Fibroblast of the aortic adventitia (primary cell): ENCODE results near the gene CUX1. TPM values are rescaled to one million over a fixed set of nuclear protein-coding genes. Genes with fewer than 3 reads are reported as not detected.

Experiments used
- DNase-seq: peaks from one replicate; pipeline ENCODE4 v3.0.0-alpha.2; 2010; ENCODE audit warnings: low read depth
- H3K4me3 ChIP-seq: 2 replicates; pipeline ENCODE4 v1.5.1; 2011; ENCODE audit warnings: low read depth, mild to moderate bottlenecking, control low read depth, low read length, moderate library complexity
- total RNA-seq: library from RNA; depleted of rRNA; stranded (reverse); fragments of >200 nt; gene quantifications from 2 replicates; pipeline ENCODE4 v1.2.3, GENCODE V29; 2012; ENCODE audit warnings: low replicate concordance
- TF ChIP-seq, protein P1 (sequence below): IDR thresholded peaks from 2 replicates; pipeline ENCODE4 v1.5.1; 2011; ENCODE audit warnings: mild to moderate bottlenecking, low read length, control low read depth, inconsistent platforms; ENCODE audit not compliant: insufficient read depth

CUX1 gene
- total RNA-seq, 1 donor, result 44.2 TPM

DNA sequence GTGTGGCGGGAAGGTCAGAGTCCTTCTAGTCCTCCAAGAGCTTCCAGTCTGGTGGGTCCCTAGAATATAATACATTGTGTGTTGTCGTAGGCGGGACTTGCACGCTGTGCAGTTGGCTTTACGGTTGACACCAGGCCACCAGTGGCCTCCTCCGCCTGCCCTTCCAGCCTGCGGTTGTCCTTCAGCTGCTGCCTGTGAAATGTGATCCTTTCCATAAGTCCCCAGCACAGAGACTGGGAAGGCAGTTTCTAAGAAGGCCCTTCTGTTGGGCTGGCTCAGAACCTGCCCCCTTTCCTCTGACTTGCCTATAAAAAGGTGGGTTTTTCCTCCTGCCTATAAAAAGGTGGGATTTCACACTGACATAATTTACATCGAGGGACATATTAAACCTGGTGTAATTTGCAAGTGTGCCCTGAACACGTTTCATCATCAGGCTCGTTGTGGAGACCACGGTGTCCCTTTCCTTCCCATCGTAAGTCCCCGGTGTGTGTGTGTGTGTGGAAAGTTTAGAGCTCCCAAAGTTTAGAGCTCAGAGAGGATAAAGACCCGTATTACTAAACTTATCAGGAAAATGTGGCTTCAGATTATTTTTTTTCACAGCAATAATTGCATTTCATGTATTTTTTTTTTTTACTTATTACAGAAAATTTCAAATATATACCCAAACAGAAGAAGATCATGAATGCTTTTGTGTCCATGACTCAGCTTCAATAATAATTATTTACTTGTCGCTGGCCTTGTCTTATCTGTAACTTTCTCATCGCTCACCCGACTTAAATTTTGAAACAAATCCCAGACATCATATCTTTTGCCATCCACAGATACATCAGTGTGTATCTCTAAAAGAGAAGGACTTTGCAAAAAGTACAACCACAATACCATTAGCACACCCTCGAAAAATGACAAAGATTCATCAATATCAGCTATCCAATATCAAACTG is 45.1 kb downstream of the CUX1 start:
- TF ChIP-seq, protein P1, sequence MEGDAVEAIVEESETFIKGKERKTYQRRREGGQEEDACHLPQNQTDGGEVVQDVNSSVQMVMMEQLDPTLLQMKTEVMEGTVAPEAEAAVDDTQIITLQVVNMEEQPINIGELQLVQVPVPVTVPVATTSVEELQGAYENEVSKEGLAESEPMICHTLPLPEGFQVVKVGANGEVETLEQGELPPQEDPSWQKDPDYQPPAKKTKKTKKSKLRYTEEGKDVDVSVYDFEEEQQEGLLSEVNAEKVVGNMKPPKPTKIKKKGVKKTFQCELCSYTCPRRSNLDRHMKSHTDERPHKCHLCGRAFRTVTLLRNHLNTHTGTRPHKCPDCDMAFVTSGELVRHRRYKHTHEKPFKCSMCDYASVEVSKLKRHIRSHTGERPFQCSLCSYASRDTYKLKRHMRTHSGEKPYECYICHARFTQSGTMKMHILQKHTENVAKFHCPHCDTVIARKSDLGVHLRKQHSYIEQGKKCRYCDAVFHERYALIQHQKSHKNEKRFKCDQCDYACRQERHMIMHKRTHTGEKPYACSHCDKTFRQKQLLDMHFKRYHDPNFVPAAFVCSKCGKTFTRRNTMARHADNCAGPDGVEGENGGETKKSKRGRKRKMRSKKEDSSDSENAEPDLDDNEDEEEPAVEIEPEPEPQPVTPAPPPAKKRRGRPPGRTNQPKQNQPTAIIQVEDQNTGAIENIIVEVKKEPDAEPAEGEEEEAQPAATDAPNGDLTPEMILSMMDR, result no peak
- DNase-seq, result no peak
- H3K4me3 ChIP-seq, result no peak overlapping the region

GRCh38 chr7:101863598-101863997 is 46.2 kb downstream of the CUX1 start:
- no peak for DNase-seq
- no peak overlapping the region for H3K4me3 ChIP-seq
- TF ChIP-seq, protein P1, result no peak

DNA sequence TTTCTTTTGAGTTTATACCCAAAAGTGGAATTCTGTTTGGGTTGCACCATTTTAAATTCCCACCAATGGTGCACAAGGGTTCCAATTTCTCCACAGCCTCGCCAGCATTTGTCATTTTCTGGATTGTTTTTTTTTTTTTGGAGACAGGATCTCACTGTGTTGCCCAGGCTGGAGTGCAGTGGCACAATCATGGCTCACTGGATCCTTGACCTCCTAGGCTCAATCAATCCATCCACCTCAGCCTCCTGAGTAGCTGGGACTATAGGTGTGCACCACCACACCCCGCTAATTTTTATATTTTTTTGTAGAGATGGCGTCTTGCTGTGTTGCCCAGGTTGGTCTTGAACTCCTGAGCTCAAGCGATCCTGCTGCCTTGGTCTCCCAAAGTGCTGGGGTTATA is 46.6 kb downstream of the CUX1 start:
- DNase-seq, result no peak
- TF ChIP-seq, protein P1, result no peak
- no peak overlapping the region for H3K4me3 ChIP-seq

GRCh38 chr7:101865031-101865430 is 47.6 kb downstream of the CUX1 start:
- TF ChIP-seq, protein P1, result no peak
- DNase-seq, result no peak
- H3K4me3 ChIP-seq, result no peak overlapping the region

DNA sequence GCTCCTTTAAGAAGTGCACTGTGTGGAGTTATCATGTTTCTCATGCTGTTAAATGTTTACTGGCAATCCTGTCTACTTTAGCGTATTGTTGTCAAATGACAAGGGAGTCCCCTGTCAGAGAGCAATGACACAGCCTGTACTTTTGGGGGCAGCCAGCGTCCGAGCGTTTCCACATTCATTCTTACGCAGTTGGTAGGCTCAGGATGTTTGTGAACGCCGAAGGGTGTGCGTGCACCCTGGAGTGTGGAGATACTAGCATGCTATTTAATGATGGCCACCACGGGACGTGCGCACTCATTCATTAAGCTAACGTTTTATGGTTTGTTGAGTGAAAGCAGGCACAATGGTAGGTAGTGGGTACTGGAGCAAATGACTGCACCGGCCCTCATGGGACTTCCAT is 48.0 kb downstream of the CUX1 start:
- TF ChIP-seq, protein P1, result no peak
- no peak for DNase-seq
- H3K4me3 ChIP-seq, result no peak overlapping the region

- no peak for DNase-seq
- no peak overlapping the region for H3K4me3 ChIP-seq
- TF ChIP-seq, protein P1, result no peak
These were observed 48.9 kb downstream of the CUX1 start for GRCh38 chr7:101866328-101866727.
